Smooth muscle cell (in vitro differentiated cells): ENCODE results near the gene GSK3A. TPM values are rescaled to one million over a fixed set of nuclear protein-coding genes. Genes with fewer than 3 reads are reported as not detected.

ENCODE experiments used
- DNase-seq: peaks from one replicate; lab custom pipeline; 2025; ENCODE audit not compliant: unreplicated experiment; lab: John Stamatoyannopoulos, UW
- H2AFZ ChIP-seq: fragments of 200-600 bp; sonication (generic); 2 replicates; pipeline ENCODE4 v1.6.0; 2016; ENCODE audit warnings: antibody characterized with exemption, low read depth, mild to moderate bottlenecking
- H3F3A ChIP-seq: fragments of 200-600 bp; sonication (generic); 2 replicates; pipeline ENCODE4 v1.6.0; 2017; ENCODE audit warnings: antibody characterized with exemption, low read depth
- H3K27ac ChIP-seq: fragments of 200-600 bp; sonication (generic); 2 replicates; pipeline ENCODE4 v1.5.1; 2016; ENCODE audit warnings: low read depth, mild to moderate bottlenecking
- H3K27me3 ChIP-seq: fragments of 200-600 bp; sonication (generic); 2 replicates; pipeline ENCODE4 v1.6.1; 2016; ENCODE audit warnings: low read depth, mild to moderate bottlenecking
- H3K36me3 ChIP-seq: fragments of 200-600 bp; sonication (generic); 2 replicates; pipeline ENCODE4 v1.5.1; 2016; ENCODE audit warnings: low read depth
- H3K4me1 ChIP-seq: fragments of 200-600 bp; sonication (generic); 2 replicates; pipeline ENCODE4 v1.5.1; 2016; ENCODE audit warnings: low read depth
- H3K4me2 ChIP-seq: fragments of 200-600 bp; sonication (generic); 2 replicates; pipeline ENCODE4 v1.6.0; 2016; ENCODE audit warnings: mild to moderate bottlenecking
- H3K4me3 ChIP-seq: fragments of 200-600 bp; sonication (generic); 2 replicates; pipeline ENCODE4 v1.5.1; 2016; ENCODE audit warnings: mild to moderate bottlenecking
- H3K79me2 ChIP-seq: fragments of 200-600 bp; sonication (generic); 2 replicates; pipeline ENCODE4 v1.6.0; 2016; ENCODE audit warnings: low read depth, mild to moderate bottlenecking
- H3K9ac ChIP-seq: fragments of 200-600 bp; sonication (generic); 2 replicates; pipeline ENCODE4 v1.6.0; 2016; ENCODE audit warnings: low read depth
- H3K9me3 ChIP-seq: fragments of 200-600 bp; sonication (generic); replicated peaks from 2 replicates; pipeline ENCODE4 v1.5.1; 2016; ENCODE audit warnings: low read depth
- H4K20me1 ChIP-seq: fragments of 200-600 bp; sonication (generic); 2 replicates; pipeline ENCODE4 v1.6.0; 2016; ENCODE audit warnings: low read depth
- WGBS: methylation state at CpG from one replicate; pipeline ENCODE4 v1.1.7; 2016; ENCODE audit warnings: low lambda C conversion rate; 5-methylcytosine and 5-hydroxymethylcytosine counted together
- polyA plus RNA-seq: library from polyadenylated mRNA; unstranded; fragments of >200 nt; fragmentation: Nextera tagmentation; extraction: Ambion mirVana; gene quantifications from 2 replicates; pipeline ENCODE4 v1.2.1, GENCODE V29; 2016
- total RNA-seq: library from RNA; depleted of rRNA; stranded (reverse); fragments of >200 nt; gene quantifications from 2 replicates; pipeline ENCODE4 v1.2.3, GENCODE V29; 2014
- TF ChIP-seq, protein P1 (sequence below): fragments of 200-600 bp; sonication (generic); IDR thresholded peaks from 2 replicates; pipeline ENCODE4 v1.5.1; 2017; ENCODE audit warnings: borderline replicate concordance, mild to moderate bottlenecking, antibody characterized with exemption; ENCODE audit not compliant: insufficient read depth, poor library complexity, severe bottlenecking

The GSK3A gene
- total and polyA plus RNA-seq, 2 experiments from 2014 or later = 27.4 to 39.0 TPM

GRCh38 chr19:42271861-42272534 lies 29.6 kb upstream of the GSK3A start:
- WGBS = 98% methylated on average over 35 of the region's 35 CpGs
- DNase-seq = no peak
- Histone ChIP-seq H4K20me1 (peaks cover 21% of the 10 kb centered on the region), H3K4me3 (no peak overlapping the region), H3K4me1 (peaks cover 18% of the 10 kb centered on the region), H3K27ac (no peak overlapping the region), H3K9me3 (no peaks in the 10 kb centered on the region), H3K27me3 (no peaks in the 10 kb centered on the region), H3K79me2 (peaks cover 50% of the 10 kb centered on the region), H3K4me2 (no peak overlapping the region), H3K9ac (no peak overlapping the region), H3K36me3 (no peaks in the 10 kb centered on the region), H2AFZ (no peak overlapping the region), H3F3A (no peaks in the 10 kb centered on the region)
- TF ChIP-seq, protein P1, sequence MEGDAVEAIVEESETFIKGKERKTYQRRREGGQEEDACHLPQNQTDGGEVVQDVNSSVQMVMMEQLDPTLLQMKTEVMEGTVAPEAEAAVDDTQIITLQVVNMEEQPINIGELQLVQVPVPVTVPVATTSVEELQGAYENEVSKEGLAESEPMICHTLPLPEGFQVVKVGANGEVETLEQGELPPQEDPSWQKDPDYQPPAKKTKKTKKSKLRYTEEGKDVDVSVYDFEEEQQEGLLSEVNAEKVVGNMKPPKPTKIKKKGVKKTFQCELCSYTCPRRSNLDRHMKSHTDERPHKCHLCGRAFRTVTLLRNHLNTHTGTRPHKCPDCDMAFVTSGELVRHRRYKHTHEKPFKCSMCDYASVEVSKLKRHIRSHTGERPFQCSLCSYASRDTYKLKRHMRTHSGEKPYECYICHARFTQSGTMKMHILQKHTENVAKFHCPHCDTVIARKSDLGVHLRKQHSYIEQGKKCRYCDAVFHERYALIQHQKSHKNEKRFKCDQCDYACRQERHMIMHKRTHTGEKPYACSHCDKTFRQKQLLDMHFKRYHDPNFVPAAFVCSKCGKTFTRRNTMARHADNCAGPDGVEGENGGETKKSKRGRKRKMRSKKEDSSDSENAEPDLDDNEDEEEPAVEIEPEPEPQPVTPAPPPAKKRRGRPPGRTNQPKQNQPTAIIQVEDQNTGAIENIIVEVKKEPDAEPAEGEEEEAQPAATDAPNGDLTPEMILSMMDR = no peak

DNA sequence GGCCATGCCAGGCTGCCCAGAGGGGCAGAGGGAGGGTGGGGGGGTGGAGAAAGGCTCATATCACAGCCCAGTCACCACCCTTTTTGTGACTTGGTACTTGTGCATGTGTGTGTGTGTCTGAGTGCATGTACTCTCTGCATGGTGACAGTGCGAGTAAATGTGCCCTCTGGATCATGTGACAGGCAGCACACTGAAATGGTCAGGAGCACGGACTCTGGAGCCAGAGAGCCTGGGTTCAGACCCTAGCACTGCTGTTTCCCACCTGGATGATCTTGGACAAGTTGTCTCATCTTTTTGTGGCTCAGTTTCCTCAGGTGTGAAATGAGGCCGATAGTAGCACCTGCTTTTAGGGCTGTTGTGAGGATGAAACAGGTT lies 28.6 kb upstream of the GSK3A start:
- peak overlapping the region; percentile 69 for H3K4me3 ChIP-seq
- no peaks in the 10 kb centered on the region for H3K9me3 ChIP-seq
- DNase-seq = no peak
- no peak overlapping the region for H3K9ac ChIP-seq
- no peaks in the 10 kb centered on the region for H3K27me3 ChIP-seq
- peaks cover 13% of the 10 kb centered on the region for H4K20me1 ChIP-seq
- peak overlapping the region; percentile 76 for H3K27ac ChIP-seq
- peaks cover 18% of the 10 kb centered on the region for H3K4me1 ChIP-seq
- H3K4me2 ChIP-seq = peak overlapping the region; percentile 91
- no peak overlapping the region for H2AFZ ChIP-seq
- H3F3A ChIP-seq = no peaks in the 10 kb centered on the region
- no peaks in the 10 kb centered on the region for H3K36me3 ChIP-seq
- WGBS = 88% methylated on average over 3 of the region's 3 CpGs
- TF ChIP-seq, protein P1 = no peak
- H3K79me2 ChIP-seq = peaks cover 47% of the 10 kb centered on the region

DNA sequence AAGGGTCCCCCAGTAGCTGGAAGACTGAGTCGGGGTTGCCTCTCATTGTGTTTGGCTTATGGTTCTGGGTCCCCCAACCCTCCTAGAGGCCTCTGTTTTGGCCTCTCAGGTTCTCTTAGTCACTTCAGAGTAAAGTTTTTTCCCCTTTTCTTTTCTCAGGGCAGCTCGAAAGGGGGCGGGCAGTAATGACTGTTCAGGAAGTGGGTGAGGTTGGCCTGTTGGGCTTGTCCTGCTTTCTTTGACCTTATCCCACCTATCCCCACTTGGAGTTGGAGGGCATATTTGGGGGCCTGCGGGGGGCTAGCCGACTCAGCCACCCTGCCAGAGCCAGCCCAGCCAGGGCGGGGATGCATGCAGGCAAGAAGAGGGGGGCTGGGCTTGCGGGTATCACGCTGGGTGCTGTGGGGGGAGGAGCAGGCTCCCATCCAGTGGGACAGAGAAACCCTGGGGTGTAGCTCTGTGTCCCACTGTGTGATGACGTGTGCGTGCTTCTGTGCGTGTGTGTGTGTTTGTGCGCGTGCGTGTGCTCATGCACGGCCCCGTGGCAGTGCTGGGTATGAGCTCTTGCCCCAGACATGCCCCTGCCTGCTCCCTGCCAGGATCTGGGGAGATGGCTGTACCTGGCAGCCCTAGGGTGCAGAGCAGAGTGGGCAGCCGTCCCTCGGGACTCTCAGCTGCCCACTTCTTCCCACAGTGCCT lies 28.1 kb upstream of the GSK3A start:
- H2AFZ ChIP-seq = no peak overlapping the region
- DNase-seq = no peak
- H4K20me1 ChIP-seq = peaks cover 9% of the 10 kb centered on the region
- peak overlapping the region; percentile 76 for H3K27ac ChIP-seq
- H3K4me2 ChIP-seq = peak overlapping the region; percentile 91
- H3K9me3 ChIP-seq = no peaks in the 10 kb centered on the region
- H3K4me3 ChIP-seq = peak overlapping the region; percentile 69
- H3F3A ChIP-seq = no peaks in the 10 kb centered on the region
- TF ChIP-seq, protein P1 = no peak
- peak overlapping the region; percentile 83 for H3K9ac ChIP-seq
- H3K27me3 ChIP-seq = no peaks in the 10 kb centered on the region
- 77% methylated on average over 17 of the region's 18 CpGs for WGBS
- H3K36me3 ChIP-seq = no peaks in the 10 kb centered on the region
- peaks cover 18% of the 10 kb centered on the region for H3K4me1 ChIP-seq
- peaks cover 41% of the 10 kb centered on the region for H3K79me2 ChIP-seq
